ENCODE measurements around the gene SELENBP1. TPM values are rescaled to one million over a fixed set of nuclear protein-coding genes. Genes with fewer than 3 reads are reported as not detected.

Gene SELENBP1
- total and polyA plus RNA-seq, 2 experiments from 2014 or later, result 63.9 to 86.4 TPM

GRCh38 chr1:151416231-151416630 is 43.7 kb upstream of the SELENBP1 start:
- H2AFZ ChIP-seq, result no peak overlapping the region
- WGBS (ENCODE audit: low lambda C conversion rate, missing lambda C conversion rate), result 100% methylated on average over 3 of the region's 4 CpGs
- no peaks in the 10 kb centered on the region for H4K20me1 ChIP-seq (ENCODE audit: insufficient read depth, poor library complexity, severe bottlenecking)
- H3K9me2 ChIP-seq (replicated peaks; ENCODE audit: insufficient read depth), result no peaks in the 10 kb centered on the region
- no peaks in the 10 kb centered on the region for H3K9me3 ChIP-seq (ENCODE audit: low read depth)
- no peaks in the 10 kb centered on the region for H3K79me2 ChIP-seq
- H3K4me3 ChIP-seq, result no peak overlapping the region
- H3K27ac ChIP-seq, result no peak overlapping the region
- H3K4me2 ChIP-seq, result no peak overlapping the region
- TF ChIP-seq CTCF (IDR thresholded peaks at IDR 0.05; ENCODE audit: poor library complexity), result no peak
- TF ChIP-seq EZH2 (IDR thresholded peaks at IDR 0.05; ENCODE audit: borderline replicate concordance), result no peak
- TF ChIP-seq EZH2phosphoT487 (IDR thresholded peaks at IDR 0.05; ENCODE audit: low read depth, severe bottlenecking, unreplicated experiment), result no peak
- H3K4me1 ChIP-seq (ENCODE audit: insufficient read depth), result no peaks in the 10 kb centered on the region
- H3K36me3 ChIP-seq (replicated peaks; ENCODE audit: insufficient read depth, low read depth), result no peaks in the 10 kb centered on the region
- no peak for DNase-seq (ENCODE audit: low spot score)
- no peaks in the 10 kb centered on the region for H3K27me3 ChIP-seq

GRCh38 chr1:151411884-151412283 is 39.4 kb upstream of the SELENBP1 start:
- no peak for DNase-seq (ENCODE audit: low spot score)
- H3K36me3 ChIP-seq (replicated peaks; ENCODE audit: insufficient read depth, low read depth), result no peaks in the 10 kb centered on the region
- H3K4me2 ChIP-seq, result no peak overlapping the region
- H3K27ac ChIP-seq, result no peak overlapping the region
- no peaks in the 10 kb centered on the region for H4K20me1 ChIP-seq (ENCODE audit: insufficient read depth, poor library complexity, severe bottlenecking)
- 91% methylated on average over 2 of the region's 2 CpGs for WGBS (ENCODE audit: low lambda C conversion rate, missing lambda C conversion rate)
- H3K4me3 ChIP-seq, result no peak overlapping the region
- H2AFZ ChIP-seq, result no peak overlapping the region
- TF ChIP-seq EZH2phosphoT487 (IDR thresholded peaks at IDR 0.05; ENCODE audit: low read depth, severe bottlenecking, unreplicated experiment) (no peak), EZH2 (IDR thresholded peaks at IDR 0.05; ENCODE audit: borderline replicate concordance) (no peak), CTCF (IDR thresholded peaks at IDR 0.05; ENCODE audit: poor library complexity) (no peak)
- no peaks in the 10 kb centered on the region for H3K9me3 ChIP-seq (ENCODE audit: low read depth)
- no peaks in the 10 kb centered on the region for H3K27me3 ChIP-seq
- no peaks in the 10 kb centered on the region for H3K4me1 ChIP-seq (ENCODE audit: insufficient read depth)
- no peaks in the 10 kb centered on the region for H3K9me2 ChIP-seq (replicated peaks; ENCODE audit: insufficient read depth)
- no peaks in the 10 kb centered on the region for H3K79me2 ChIP-seq

DNA sequence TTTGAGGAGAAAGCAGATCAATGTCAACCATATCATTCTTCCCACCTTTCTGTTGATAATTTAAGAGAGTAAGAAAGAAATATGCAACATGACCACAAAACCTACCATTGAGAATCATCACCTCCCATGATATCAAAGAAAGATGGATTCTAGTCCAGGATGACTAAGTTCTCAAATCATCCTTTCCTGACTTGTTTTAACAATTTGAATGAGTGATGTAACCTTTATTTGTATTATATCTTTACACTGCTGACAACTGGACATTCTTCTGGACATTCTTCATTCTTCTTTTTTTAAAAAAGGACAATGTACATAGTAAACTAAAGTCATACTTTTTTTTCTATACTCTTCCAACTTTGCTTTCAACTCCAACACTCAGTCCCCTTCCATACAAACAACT is 36.4 kb upstream of the SELENBP1 start:
- Histone ChIP-seq H3K27ac (no peak overlapping the region), H3K27me3 (no peaks in the 10 kb centered on the region), H3K4me1 (ENCODE audit: insufficient read depth) (no peaks in the 10 kb centered on the region), H3K4me2 (no peak overlapping the region), H4K20me1 (ENCODE audit: insufficient read depth, poor library complexity, severe bottlenecking) (no peaks in the 10 kb centered on the region), H3K79me2 (no peaks in the 10 kb centered on the region), H3K9me2 (replicated peaks; ENCODE audit: insufficient read depth) (no peaks in the 10 kb centered on the region), H3K9me3 (ENCODE audit: low read depth) (no peaks in the 10 kb centered on the region), H3K36me3 (replicated peaks; ENCODE audit: insufficient read depth, low read depth) (no peaks in the 10 kb centered on the region), H2AFZ (no peak overlapping the region), H3K4me3 (no peak overlapping the region)
- no peak for DNase-seq (ENCODE audit: low spot score)
- TF ChIP-seq EZH2phosphoT487 (IDR thresholded peaks at IDR 0.05; ENCODE audit: low read depth, severe bottlenecking, unreplicated experiment), result no peak
- no peak for TF ChIP-seq CTCF (IDR thresholded peaks at IDR 0.05; ENCODE audit: poor library complexity)
- no peak for TF ChIP-seq EZH2 (IDR thresholded peaks at IDR 0.05; ENCODE audit: borderline replicate concordance)

DNA sequence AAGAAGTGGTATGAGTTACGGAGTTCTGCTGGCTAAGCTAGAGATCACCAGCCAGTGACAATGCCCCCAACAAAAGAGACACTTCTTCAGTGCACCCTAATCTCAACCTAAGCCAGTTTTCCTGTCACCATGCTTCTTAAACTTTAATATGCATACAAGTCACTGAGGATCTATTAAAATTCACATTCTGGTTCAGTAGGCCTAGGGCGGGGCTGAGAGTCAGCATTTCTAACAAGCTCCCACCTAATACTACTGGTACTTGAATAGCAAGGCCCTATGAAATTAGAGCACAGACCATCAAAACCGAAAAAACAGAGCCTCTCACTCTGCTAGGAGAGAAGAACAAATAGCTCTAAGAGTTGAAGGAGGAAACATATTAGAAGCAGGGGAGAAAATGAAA is 34.8 kb upstream of the SELENBP1 start:
- H3K4me2 ChIP-seq, result no peak overlapping the region
- H3K36me3 ChIP-seq (replicated peaks; ENCODE audit: insufficient read depth, low read depth), result no peaks in the 10 kb centered on the region

More for the DNA sequence above, 34.8 kb upstream of the SELENBP1 start:
- no peaks in the 10 kb centered on the region for H3K9me2 ChIP-seq (replicated peaks; ENCODE audit: insufficient read depth)
- WGBS (ENCODE audit: low lambda C conversion rate, missing lambda C conversion rate), result 96% methylated on average over 3 of the region's 3 CpGs
- H3K79me2 ChIP-seq, result peaks cover 2% of the 10 kb centered on the region
- H3K4me3 ChIP-seq, result no peak overlapping the region
- TF ChIP-seq CTCF (IDR thresholded peaks at IDR 0.05; ENCODE audit: poor library complexity), result no peak
- H3K9me3 ChIP-seq (ENCODE audit: low read depth), result no peaks in the 10 kb centered on the region
- no peaks in the 10 kb centered on the region for H3K4me1 ChIP-seq (ENCODE audit: insufficient read depth)
- H3K27me3 ChIP-seq, result no peaks in the 10 kb centered on the region
- no peaks in the 10 kb centered on the region for H4K20me1 ChIP-seq (ENCODE audit: insufficient read depth, poor library complexity, severe bottlenecking)
- no peak overlapping the region for H2AFZ ChIP-seq
- DNase-seq (ENCODE audit: low spot score), result no peak
- no peak overlapping the region for H3K27ac ChIP-seq

Data from hepatocyte (in vitro differentiated cells).